ENCODE results near the gene NTMT1.
"Not testable (repeated sequence)": the region's sequence is repeated elsewhere in the genome, so short reads cannot be mapped to it uniquely, and the experiment has no call there.

The NTMT1 gene

GRCh38 chr9:129635099-129636065 lies 9.4 kb downstream of the NTMT1 start:
- no peak for DNase-seq (ENCODE audit: low read depth, low spot score)

- not testable (repeated sequence) for DNase-seq (ENCODE audit: low read depth, low spot score)
Observed at GRCh38 chr9:129636343-129636742, 10.4 kb downstream of the NTMT1 start.

- no peak for DNase-seq (ENCODE audit: low read depth, low spot score)
Observed at GRCh38 chr9:129637102-129637501, 11.1 kb downstream of the NTMT1 start.

- DNase-seq (ENCODE audit: low read depth, low spot score) = no peak
Observed at GRCh38 chr9:129637673-129638439, 11.9 kb downstream of the NTMT1 start.

- DNase-seq (ENCODE audit: low read depth, low spot score) = no peak
Observed at GRCh38 chr9:129639034-129639630, 13.2 kb downstream of the NTMT1 start.

- no peak for DNase-seq (ENCODE audit: low read depth, low spot score)
Observed at GRCh38 chr9:129639756-129640085, 13.8 kb downstream of the NTMT1 start.

- no peak for DNase-seq (ENCODE audit: low read depth, low spot score)
Observed at GRCh38 chr9:129640086-129640870, 14.3 kb downstream of the NTMT1 start.

GRCh38 chr9:129640871-129641749 lies 15.1 kb downstream of the NTMT1 start:
- DNase-seq (ENCODE audit: low read depth, low spot score) = no peak

- peak; percentile 92 for DNase-seq (ENCODE audit: low read depth, low spot score)
Observed at GRCh38 chr9:129641750-129642585, 16.0 kb downstream of the NTMT1 start, which contains the start of gene ASB6. TSS of gene ASB6 (minus strand) at chr9:129642151. CDS start at chr9:129641999, 152 bp downstream.

GRCh38 chr9:129643706-129644105 lies 17.7 kb downstream of the NTMT1 start:
- no peak for DNase-seq (ENCODE audit: low read depth, low spot score)

- DNase-seq (ENCODE audit: low read depth, low spot score) = no peak
Observed at GRCh38 chr9:129644365-129644764, 18.4 kb downstream of the NTMT1 start.

GRCh38 chr9:129644902-129645301 lies 18.9 kb downstream of the NTMT1 start:
- DNase-seq (ENCODE audit: low read depth, low spot score) = no peak

- DNase-seq (ENCODE audit: low read depth, low spot score) = no peak
Observed at GRCh38 chr9:129646252-129646651, 20.3 kb downstream of the NTMT1 start.

GRCh38 chr9:129646654-129647053 lies 20.7 kb downstream of the NTMT1 start:
- no peak for DNase-seq (ENCODE audit: low read depth, low spot score)

- no peak for DNase-seq (ENCODE audit: low read depth, low spot score)
Observed at GRCh38 chr9:129647635-129648034, 21.7 kb downstream of the NTMT1 start.

- no peak for DNase-seq (ENCODE audit: low read depth, low spot score)
Observed at GRCh38 chr9:129648092-129648763, 22.3 kb downstream of the NTMT1 start.

GRCh38 chr9:129648764-129649115 lies 22.8 kb downstream of the NTMT1 start:
- DNase-seq (ENCODE audit: low read depth, low spot score) = no peak

GRCh38 chr9:129649726-129650679 lies 24.0 kb downstream of the NTMT1 start:
- no peak for DNase-seq (ENCODE audit: low read depth, low spot score)
